GM19025 (cell line): ENCODE results near the gene FCRL4.
"Not testable (repeated sequence)": the region's sequence is repeated elsewhere in the genome, so short reads cannot be mapped to it uniquely, and the experiment has no call there.

Source experiments
- ATAC-seq: cut with Tn5 transposase; IDR thresholded peaks from one replicate; pipeline ENCODE4 v1.9.1; 2021; ENCODE audit warnings: mild to moderate bottlenecking, low read depth, moderate library complexity; ENCODE audit not compliant: unreplicated experiment

The FCRL4 gene

GRCh38 chr1:157558119-157558518, 39.8 kb downstream of the FCRL4 start:
- ATAC-seq, result no peak

- ATAC-seq, result peak; percentile 74
Measured at GRCh38 chr1:157551694-157552693, 45.9 kb downstream of the FCRL4 start, which contains the start of gene FCRL5. TSS of gene FCRL5 (minus strand) at chr1:157552515. CDS start at chr1:157552362, 153 bp downstream.

GRCh38 chr1:157548081-157548480, 49.8 kb downstream of the FCRL4 start:
- not testable (repeated sequence) for ATAC-seq

- ATAC-seq, result no peak
Measured at GRCh38 chr1:157542676-157543075, 55.2 kb downstream of the FCRL4 start.

GRCh38 chr1:157540852-157541251, 57.0 kb downstream of the FCRL4 start:
- no peak for ATAC-seq

- ATAC-seq, result no peak
Measured at GRCh38 chr1:157540160-157540748, 57.6 kb downstream of the FCRL4 start.

GRCh38 chr1:157539568-157539967, 58.3 kb downstream of the FCRL4 start:
- ATAC-seq, result no peak

GRCh38 chr1:157532569-157532968, 65.3 kb downstream of the FCRL4 start:
- ATAC-seq, result no peak

GRCh38 chr1:157523774-157524493, 74.0 kb downstream of the FCRL4 start:
- peak; percentile 70 for ATAC-seq
